IPS-NIHi7 (cell line): ENCODE results near the gene UNC13A.

Source experiments
- DNase-seq: peaks from one replicate; pipeline ENCODE4 v3.0.0; 2012; ENCODE audit warnings: mixed read lengths; ENCODE audit errors: extremely low spot score

Gene UNC13A

GRCh38 chr19:17669419-17669818, 18.7 kb downstream of the UNC13A start:
- DNase-seq: no peak

- DNase-seq: no peak
These were observed 23.1 kb downstream of the UNC13A start for GRCh38 chr19:17665058-17665457.

DNA sequence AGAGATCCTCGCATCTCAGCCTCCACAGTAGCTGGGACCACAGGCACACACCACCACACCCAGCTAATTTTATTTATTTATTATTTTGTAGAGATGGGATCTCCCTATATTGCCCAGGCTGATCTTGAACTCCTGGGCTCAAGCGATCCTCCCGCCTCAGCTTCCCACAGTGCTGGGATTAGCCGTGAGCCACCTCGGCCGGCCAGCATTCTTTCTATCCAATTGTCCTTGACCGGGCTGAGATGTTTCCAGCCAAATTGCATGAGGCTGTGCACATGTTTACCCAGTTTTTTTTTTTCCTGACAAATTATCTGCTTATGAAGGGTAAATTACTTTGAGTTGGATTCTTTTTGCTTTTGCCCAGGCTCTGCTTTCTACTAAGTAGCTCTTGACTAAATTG, 28.2 kb downstream of the UNC13A start:
- DNase-seq: no peak

- no peak for DNase-seq
These were observed 29.5 kb downstream of the UNC13A start for GRCh38 chr19:17658666-17659065.

- no peak for DNase-seq
These were observed 29.9 kb downstream of the UNC13A start for GRCh38 chr19:17658240-17658639.

- DNase-seq: no peak
These were observed 31.2 kb downstream of the UNC13A start for GRCh38 chr19:17656970-17657369.

- DNase-seq: no peak
These were observed 32.2 kb downstream of the UNC13A start for GRCh38 chr19:17655751-17656472.

GRCh38 chr19:17654993-17655392, 33.2 kb downstream of the UNC13A start:
- DNase-seq: peak; percentile 77

DNA sequence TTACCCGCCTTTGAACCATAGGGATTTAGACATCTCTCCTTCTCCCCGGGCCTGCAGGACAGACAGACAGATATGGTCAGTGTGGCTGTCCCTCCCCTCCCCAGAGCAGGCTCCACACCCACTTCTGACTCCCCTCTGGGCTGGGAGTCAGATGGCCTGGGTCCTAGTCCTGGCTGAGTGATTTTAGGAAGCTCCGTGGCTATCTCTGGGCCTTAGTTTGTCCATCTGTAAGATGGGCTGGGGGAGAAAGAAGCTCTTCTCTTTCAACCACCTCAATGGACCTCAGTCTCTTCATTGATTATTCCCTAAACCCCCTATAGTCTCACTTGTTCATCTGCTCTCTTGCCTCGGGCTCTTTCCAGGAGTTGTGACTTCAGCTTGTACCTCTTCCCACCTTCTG, 35.5 kb downstream of the UNC13A start:
- no peak for DNase-seq

GRCh38 chr19:17648786-17649185, 39.4 kb downstream of the UNC13A start:
- DNase-seq: no peak

GRCh38 chr19:17648097-17648660, 40.0 kb downstream of the UNC13A start:
- peak; percentile 90 for DNase-seq

DNA sequence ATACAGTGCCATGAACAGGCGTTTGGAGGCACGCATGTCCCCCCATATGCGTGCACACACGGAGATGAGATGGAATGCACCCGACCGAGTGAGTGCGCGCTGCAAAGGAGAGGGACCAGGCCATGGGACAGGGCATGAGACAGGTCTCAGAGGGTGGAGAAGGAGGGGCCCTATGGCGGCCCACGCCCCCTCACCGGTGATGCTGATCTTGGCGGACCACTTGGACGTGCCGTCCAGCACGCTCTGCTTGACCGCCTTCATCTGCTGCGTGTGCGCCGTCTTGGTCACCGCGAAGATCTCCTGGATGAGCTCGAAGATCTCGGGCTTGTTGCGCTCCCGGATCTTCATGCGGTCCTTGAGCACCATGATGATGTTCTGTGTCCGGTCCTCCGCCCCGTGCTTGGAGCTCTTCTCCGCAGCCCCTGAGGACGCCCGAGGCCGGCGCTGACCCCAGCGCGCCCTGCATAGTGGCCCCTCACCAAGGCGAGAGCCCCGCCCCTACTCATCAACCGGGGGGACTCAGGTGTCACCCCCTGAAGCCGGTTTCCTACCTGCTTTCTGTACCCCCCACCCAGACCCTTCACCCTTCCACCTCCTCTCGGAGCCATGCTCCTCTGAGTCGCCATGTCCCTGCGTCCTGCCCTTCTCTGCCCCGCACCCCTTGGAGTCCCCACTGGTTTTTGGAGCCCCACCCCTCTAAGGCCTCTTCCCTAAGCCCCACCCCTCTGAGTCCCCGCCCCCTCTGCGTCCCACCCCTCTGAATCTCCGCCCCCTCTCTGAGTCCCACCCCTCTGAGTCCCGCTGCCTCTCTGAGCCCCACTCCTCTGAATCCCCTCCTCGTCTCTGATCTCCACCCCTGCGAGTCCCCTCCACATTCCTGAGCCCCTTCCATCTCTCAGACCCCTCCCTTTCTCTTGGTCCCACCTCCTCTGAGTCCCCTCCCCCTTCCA, 40.8 kb downstream of the UNC13A start:
- DNase-seq: peak; percentile 86

- DNase-seq: peak; percentile 59
These were observed 41.7 kb downstream of the UNC13A start for GRCh38 chr19:17646441-17646840.

DNA sequence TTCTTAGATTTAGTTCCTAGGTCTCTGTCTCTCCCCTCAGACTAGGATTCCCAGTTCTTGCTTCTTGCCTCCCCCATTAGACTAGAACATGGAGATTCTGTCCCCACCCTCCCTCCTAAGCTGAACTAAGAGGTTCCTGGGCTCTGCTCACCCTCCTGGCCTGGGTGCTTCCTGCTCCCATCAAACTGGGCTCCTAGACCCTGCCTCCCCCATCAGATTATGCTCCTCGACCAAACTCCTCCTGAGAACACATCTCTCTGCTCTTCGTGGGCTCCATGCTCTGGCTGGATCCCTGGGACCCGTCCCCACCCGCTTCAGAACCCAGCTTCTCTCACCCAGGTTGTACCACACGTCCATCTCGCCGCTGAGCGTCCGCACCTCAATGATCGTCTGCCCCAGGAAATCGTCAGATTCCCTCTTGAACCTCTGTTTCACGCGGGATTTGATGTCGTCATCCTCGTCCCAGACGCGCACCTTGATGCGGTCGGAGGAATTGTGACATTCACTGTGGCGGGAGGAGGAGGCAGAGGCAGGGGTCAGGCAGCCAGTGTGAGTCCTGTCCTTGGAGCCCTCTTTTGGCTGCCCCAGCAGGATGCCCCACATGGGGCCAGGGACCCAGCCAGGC, 42.7 kb downstream of the UNC13A start:
- DNase-seq: no peak

- DNase-seq: no peak
These were observed 45.5 kb downstream of the UNC13A start for GRCh38 chr19:17642656-17643055.

GRCh38 chr19:17641846-17642245, 46.3 kb downstream of the UNC13A start:
- no peak for DNase-seq

GRCh38 chr19:17641181-17641580, 47.0 kb downstream of the UNC13A start:
- DNase-seq: no peak

DNA sequence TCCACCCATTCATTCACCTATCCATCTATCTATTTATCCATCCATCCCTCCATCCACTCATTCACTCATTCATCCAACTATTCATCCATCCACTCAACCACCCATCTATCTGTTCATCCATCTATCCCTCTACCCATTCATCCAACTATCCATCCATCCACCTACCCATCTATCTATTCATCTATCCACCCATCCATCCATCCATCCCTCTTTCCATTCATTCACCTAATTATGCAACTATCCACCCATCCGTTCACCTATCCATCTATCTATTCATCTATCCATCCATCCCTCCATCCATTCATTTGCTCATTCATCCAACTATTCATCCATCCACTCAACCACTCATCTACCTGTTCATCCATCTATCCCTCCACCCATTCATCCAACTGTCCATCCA, 54.5 kb downstream of the UNC13A start:
- DNase-seq: no peak

- DNase-seq: no peak
These were observed 55.6 kb downstream of the UNC13A start for GRCh38 chr19:17632577-17632976.

DNA sequence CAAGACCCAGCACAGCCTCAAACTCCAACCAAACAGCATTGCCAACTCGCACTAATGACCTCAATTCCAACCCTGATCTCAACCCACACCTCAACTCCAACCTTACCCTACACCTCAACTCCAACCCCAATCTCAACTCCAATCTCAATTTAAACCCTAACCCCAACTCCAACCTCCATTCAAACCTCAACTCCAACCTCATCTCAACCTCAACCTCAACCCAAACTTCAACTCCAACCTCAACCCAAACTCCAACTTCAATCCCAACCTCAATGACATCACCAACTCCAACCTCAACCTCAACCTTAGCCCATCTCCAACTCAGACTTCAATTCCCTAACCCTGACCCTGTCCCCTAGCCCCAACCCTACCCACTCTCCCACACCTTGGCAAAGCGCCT, 58.4 kb downstream of the UNC13A start:
- DNase-seq: no peak

GRCh38 chr19:17627921-17628320, 60.2 kb downstream of the UNC13A start:
- DNase-seq: no peak

- no peak for DNase-seq
These were observed 61.0 kb downstream of the UNC13A start for GRCh38 chr19:17627161-17627560.
